MG63 (cell line): Measurements from ENCODE around the gene ST14. TPM values are rescaled to one million over a fixed set of nuclear protein-coding genes. Genes with fewer than 3 reads are reported as not detected.
"Not testable (repeated sequence)": the region's sequence is repeated elsewhere in the genome, so short reads cannot be mapped to it uniquely, and the experiment has no call there.

ENCODE experiments used
- DNase-seq: peaks from one replicate; pipeline ENCODE4 v3.0.0-alpha.2; 2020
- H3K27me3 ChIP-seq: fragments of 250-450 bp; sonication (Bioruptor Pico); 2 replicates; pipeline ENCODE4 v1.5.1; 2020; ENCODE audit warnings: mild to moderate bottlenecking, moderate library complexity
- H3K36me3 ChIP-seq: fragments of 250-450 bp; sonication (Bioruptor Pico); 2 replicates; pipeline ENCODE4 v1.5.1; 2020; ENCODE audit warnings: mild to moderate bottlenecking, moderate library complexity
- H3K4me3 ChIP-seq: fragments of 250-450 bp; sonication (Bioruptor Pico); 2 replicates; pipeline ENCODE4 v1.5.1; 2020; ENCODE audit warnings: mild to moderate bottlenecking, moderate library complexity
- H3K9me3 ChIP-seq: fragments of 250-450 bp; sonication (Bioruptor Pico); 2 replicates; pipeline ENCODE4 v1.5.1; 2020; ENCODE audit warnings: mild to moderate bottlenecking, moderate library complexity
- total RNA-seq: library from RNA; depleted of rRNA; stranded (reverse); fragments of >200 nt; shearing (Covaris generic); gene quantifications from 2 replicates; pipeline ENCODE4 v1.2.3, GENCODE V29; 2014; ENCODE audit warnings: low replicate concordance

ST14 gene
- total RNA-seq, 1 experiment from 2014 or later, result not detected

- peak; percentile 87 for DNase-seq
- Histone ChIP-seq H3K36me3 (peaks cover 4% of the 10 kb centered on the region; the same call in 1 of the 2 replicates), H3K9me3 (no peaks in the 10 kb centered on the region), H3K27me3 (no peaks in the 10 kb centered on the region), H3K4me3 (no peak overlapping the region)
Measured at GRCh38 chr11:130156108-130157022, 3.2 kb upstream of the ST14 start.

GRCh38 chr11:130157101-130157500 is 2.5 kb upstream of the ST14 start:
- Histone ChIP-seq H3K36me3 (peaks cover under 1% of the 10 kb centered on the region; the same call in 1 of the 2 replicates), H3K27me3 (no peaks in the 10 kb centered on the region), H3K4me3 (no peak overlapping the region), H3K9me3 (no peaks in the 10 kb centered on the region)
- DNase-seq, result no peak

- Histone ChIP-seq H3K4me3 (no peak overlapping the region), H3K9me3 (no peaks in the 10 kb centered on the region), H3K36me3 (no peaks in the 10 kb centered on the region), H3K27me3 (no peaks in the 10 kb centered on the region)
- DNase-seq, result no peak
Measured at GRCh38 chr11:130157840-130158239, 1.7 kb upstream of the ST14 start.

- DNase-seq, result no peak
- Histone ChIP-seq H3K27me3 (no peaks in the 10 kb centered on the region), H3K9me3 (no peaks in the 10 kb centered on the region), H3K4me3 (no peak overlapping the region), H3K36me3 (no peaks in the 10 kb centered on the region)
Measured at GRCh38 chr11:130159139-130159538, 443 bp upstream of the ST14 start.

- H3K4me3 ChIP-seq, result no peak overlapping the region
- H3K36me3 ChIP-seq, result no peaks in the 10 kb centered on the region
- no peak for DNase-seq
- no peaks in the 10 kb centered on the region for H3K27me3 ChIP-seq
- no peaks in the 10 kb centered on the region for H3K9me3 ChIP-seq
Measured at GRCh38 chr11:130160498-130161155, 1.0 kb downstream of the ST14 start.

GRCh38 chr11:130161441-130162145 is 2.0 kb downstream of the ST14 start:
- no peaks in the 10 kb centered on the region for H3K9me3 ChIP-seq
- no peaks in the 10 kb centered on the region for H3K27me3 ChIP-seq
- H3K36me3 ChIP-seq, result no peaks in the 10 kb centered on the region
- no peak for DNase-seq
- H3K4me3 ChIP-seq, result no peak overlapping the region

DNA sequence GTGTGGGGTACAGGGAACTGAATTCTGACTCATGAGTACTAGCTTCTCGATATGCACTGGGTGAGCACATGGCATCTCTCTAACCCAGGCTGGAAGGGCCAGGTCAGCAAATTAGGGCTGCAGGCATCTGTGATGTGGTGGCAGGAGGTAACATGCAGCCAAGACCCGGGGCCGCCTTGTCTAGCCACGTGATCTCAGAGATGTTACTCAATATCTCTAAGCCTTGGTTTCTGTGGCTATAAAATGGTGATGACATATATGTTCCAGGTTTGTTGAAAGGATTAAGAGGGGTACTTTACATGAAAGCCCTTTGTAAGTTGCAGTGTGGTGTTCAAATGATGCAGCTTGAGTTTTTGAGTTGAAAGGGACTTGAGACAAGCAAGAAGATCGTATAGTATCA is 3.2 kb downstream of the ST14 start:
- Histone ChIP-seq H3K4me3 (no peak overlapping the region), H3K36me3 (no peaks in the 10 kb centered on the region), H3K27me3 (no peaks in the 10 kb centered on the region), H3K9me3 (no peaks in the 10 kb centered on the region)
- peak; percentile 51 for DNase-seq

GRCh38 chr11:130163346-130164220 is 4.0 kb downstream of the ST14 start:
- Histone ChIP-seq H3K27me3 (no peaks in the 10 kb centered on the region), H3K36me3 (no peaks in the 10 kb centered on the region), H3K9me3 (no peaks in the 10 kb centered on the region), H3K4me3 (no peak overlapping the region)
- DNase-seq, result no peak

DNA sequence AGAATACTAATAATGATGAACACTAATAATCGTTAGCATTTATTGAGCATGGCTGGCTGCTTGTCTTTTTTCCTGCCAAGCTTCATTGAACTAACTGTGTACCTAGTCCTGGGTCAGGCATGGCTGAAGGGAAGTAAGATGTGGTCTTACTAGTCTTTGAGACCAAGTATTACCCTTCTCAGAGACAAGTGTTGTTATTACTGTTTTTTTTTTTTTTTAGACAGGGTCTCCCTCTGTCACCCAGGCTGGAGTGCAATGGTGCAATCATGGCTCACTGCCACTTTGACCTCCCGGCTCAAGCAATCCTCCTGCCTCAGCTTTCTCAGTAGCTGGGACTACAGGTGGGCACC is 4.6 kb downstream of the ST14 start:
- no peaks in the 10 kb centered on the region for H3K36me3 ChIP-seq
- no peaks in the 10 kb centered on the region for H3K27me3 ChIP-seq

DNA sequence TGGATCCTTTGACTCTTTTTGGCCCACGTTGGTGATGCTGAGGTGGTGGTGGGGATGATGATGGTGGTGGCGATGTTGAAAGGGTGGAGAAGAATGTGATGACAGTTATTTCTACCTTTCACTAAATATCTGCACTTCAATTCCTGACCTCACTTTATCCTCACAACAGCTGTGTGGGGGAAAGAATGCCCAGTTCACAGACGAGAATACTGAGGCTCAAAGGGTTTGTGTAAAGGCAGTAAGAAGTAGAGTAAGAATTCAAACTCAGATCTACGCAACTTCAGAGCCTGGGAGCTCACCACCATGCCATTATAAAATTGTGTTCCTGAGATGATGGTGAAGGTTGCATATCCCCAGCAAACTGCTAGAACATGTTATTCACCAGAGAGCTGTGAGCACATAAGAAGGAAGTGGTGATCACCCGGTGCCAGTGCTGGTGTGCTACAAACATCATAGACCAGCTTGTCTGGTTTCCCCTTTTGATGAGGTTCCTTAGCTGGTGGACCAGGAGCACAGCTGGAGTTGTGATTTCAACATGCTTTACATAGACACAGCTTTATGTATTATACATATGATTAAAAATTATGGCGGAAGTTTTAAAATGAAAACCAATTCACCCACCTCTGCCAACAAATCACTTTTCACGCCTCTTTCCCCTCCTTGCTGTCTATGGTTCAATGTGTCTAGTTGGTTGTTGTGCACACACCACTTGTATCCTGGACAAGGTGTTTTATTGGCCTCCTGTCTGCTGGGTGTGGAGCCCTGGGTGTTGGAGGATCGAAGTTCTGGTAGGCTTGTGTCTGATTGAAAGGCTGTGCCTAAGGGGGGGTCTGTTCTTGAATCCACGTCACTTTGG is 6.2 kb downstream of the ST14 start:
- no peaks in the 10 kb centered on the region for H3K9me3 ChIP-seq
- H3K4me3 ChIP-seq, result no peak overlapping the region
- H3K36me3 ChIP-seq, result no peaks in the 10 kb centered on the region
- no peak for DNase-seq
- no peaks in the 10 kb centered on the region for H3K27me3 ChIP-seq

More for the DNA sequence above, 4.6 kb downstream of the ST14 start:
- no peaks in the 10 kb centered on the region for H3K9me3 ChIP-seq
- no peak for DNase-seq
- H3K4me3 ChIP-seq, result no peak overlapping the region

GRCh38 chr11:130166457-130166784 is 6.8 kb downstream of the ST14 start:
- Histone ChIP-seq H3K4me3 (no peak overlapping the region), H3K9me3 (no peaks in the 10 kb centered on the region), H3K36me3 (no peaks in the 10 kb centered on the region), H3K27me3 (no peaks in the 10 kb centered on the region)
- peak; percentile 92 for DNase-seq

- no peak overlapping the region for H3K4me3 ChIP-seq
- no peaks in the 10 kb centered on the region for H3K27me3 ChIP-seq
- DNase-seq, result no peak
- no peaks in the 10 kb centered on the region for H3K9me3 ChIP-seq
- H3K36me3 ChIP-seq, result no peaks in the 10 kb centered on the region
Measured at GRCh38 chr11:130167146-130167545, 7.6 kb downstream of the ST14 start.

DNA sequence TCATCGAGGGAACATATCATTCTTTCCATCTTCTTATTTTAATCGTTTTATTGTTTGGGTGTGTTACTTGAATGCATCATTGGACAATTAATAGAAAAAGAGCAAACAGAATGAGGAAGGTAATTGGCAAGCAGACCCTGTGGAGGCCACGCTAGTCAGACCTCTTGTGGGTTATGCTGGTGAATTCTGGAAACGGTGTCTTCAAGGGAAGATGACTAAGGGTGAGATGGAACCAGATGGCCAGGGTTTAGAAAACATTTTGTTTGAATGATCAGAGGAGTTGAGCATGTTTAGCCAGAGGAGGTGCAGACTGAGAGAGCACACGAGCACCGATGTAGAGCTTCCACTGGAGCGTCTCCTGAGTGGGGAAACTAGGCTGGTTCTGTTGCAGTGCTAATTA is 8.5 kb downstream of the ST14 start:
- H3K27me3 ChIP-seq, result no peaks in the 10 kb centered on the region
- DNase-seq, result peak; percentile 51

GRCh38 chr11:130170345-130170744 is 10.8 kb downstream of the ST14 start:
- Histone ChIP-seq H3K36me3 (no peaks in the 10 kb centered on the region), H3K27me3 (no peaks in the 10 kb centered on the region), H3K4me3 (no peak overlapping the region), H3K9me3 (no peaks in the 10 kb centered on the region)
- no peak for DNase-seq

More for the DNA sequence above, 8.5 kb downstream of the ST14 start:
- H3K36me3 ChIP-seq, result no peaks in the 10 kb centered on the region
- H3K4me3 ChIP-seq, result no peak overlapping the region
- H3K9me3 ChIP-seq, result no peaks in the 10 kb centered on the region

GRCh38 chr11:130171534-130171933 is 12.0 kb downstream of the ST14 start:
- no peak overlapping the region for H3K4me3 ChIP-seq
- H3K9me3 ChIP-seq, result no peaks in the 10 kb centered on the region
- no peaks in the 10 kb centered on the region for H3K27me3 ChIP-seq
- DNase-seq, result no peak
- no peaks in the 10 kb centered on the region for H3K36me3 ChIP-seq

DNA sequence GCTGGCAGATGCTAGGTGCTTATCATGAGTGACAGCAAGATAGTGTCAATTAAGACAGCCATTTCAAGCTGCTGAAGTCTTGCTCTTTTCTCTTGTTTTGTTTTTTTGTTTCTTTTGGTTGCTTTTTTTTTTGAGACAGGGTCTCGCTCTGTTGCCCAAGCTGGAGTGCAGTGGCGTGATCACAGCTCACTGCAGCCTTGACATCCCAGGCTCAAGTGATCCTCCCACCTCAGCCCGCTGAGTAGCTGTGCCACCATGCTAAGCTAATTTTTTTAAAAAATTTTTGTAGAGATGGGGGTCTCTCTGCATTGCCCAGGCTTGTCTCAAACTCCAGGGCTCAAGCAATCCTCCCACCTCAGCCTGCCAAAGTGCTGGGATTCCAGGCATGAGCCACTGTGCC is 12.4 kb downstream of the ST14 start:
- DNase-seq, result not testable (repeated sequence)

More for the DNA sequence above, 12.4 kb downstream of the ST14 start:
- not testable (repeated sequence) for H3K27me3 ChIP-seq, H3K36me3 ChIP-seq, H3K9me3 ChIP-seq, H3K4me3 ChIP-seq
